ENCODE data around the gene CDO1.

The CDO1 gene

DNA sequence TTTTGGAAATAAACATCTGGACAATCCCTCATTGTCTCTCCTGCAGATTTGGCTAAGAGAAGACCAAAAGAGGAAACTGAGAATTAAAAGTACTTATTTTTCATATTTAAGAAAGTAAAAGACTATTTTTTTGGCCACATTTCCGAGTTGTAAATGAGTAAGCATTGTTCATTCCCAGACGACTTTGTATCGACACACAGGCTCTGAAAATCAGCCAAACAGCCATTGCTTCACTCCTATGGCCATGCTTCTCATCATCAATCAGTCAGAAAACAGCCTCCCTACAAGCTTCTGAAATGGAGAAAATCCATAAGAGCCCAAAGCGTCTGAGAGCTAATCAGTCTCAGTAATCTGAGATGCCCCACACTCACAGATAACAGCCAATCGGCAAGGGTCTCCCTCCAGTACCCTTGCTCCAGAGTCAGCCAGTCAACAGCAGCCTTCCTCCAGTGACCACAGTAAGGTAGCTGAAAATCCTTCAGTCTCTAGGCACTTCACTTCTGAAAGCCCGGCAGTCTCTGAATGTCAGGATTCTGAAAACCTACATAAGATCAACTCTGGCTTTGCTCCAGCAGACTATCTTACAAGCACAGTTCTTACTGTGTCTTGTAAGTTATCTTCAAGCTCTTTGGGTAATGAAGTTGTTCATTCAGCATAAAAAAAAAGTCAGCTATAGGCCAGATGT is 30.9 kb downstream of the CDO1 start:
- no peak for DNase-seq (ENCODE audit: low read depth)

DNA sequence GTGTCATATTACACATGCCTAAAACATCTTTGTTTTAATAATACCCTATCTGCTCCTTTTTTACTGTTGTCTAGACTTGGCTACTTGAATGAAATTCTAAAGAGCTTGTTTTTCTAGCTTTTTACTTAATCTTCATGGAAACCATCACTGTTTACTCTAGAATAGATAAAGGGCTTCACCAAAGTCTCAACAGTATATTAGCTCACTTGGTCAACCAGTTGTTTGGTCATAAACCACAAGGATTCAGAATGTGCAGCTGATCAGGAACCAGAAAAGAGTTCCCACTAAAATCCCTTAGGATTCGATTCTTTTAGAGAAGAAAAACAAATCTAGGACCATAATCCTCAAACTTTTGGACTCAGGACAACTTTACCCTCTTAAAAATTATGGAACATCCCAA is 38.0 kb downstream of the CDO1 start:
- no peak for DNase-seq (ENCODE audit: low read depth)

- no peak for DNase-seq (ENCODE audit: low read depth)
Measured at GRCh38 chr5:115776989-115777388, 39.5 kb downstream of the CDO1 start.

GRCh38 chr5:115775999-115776398 is 40.5 kb downstream of the CDO1 start:
- no peak for DNase-seq (ENCODE audit: low read depth)

GRCh38 chr5:115774684-115775083 is 41.8 kb downstream of the CDO1 start:
- DNase-seq (ENCODE audit: low read depth), result no peak

GRCh38 chr5:115772731-115773475 is 43.6 kb downstream of the CDO1 start:
- no peak for DNase-seq (ENCODE audit: low read depth)

DNA sequence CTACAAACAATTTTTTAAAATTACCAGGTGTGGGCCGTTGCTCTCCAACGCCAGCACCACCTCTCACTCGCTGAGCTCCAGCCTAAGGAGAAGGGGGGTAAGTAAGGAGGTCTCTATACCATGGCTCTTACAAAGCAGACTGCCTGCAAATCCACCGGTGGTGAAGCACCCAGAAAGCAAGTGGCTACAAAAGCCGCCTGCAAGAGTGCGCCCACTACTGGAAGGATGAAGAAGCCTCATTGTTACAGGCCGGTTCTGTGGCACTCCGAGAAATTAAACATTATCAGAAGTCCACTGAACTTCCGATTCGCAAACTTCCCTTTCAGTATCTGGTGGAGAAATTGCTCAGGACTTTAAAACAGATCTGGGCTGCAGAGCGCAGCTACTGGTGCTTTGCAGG is 46.0 kb downstream of the CDO1 start:
- no peak for DNase-seq (ENCODE audit: low read depth)

DNA sequence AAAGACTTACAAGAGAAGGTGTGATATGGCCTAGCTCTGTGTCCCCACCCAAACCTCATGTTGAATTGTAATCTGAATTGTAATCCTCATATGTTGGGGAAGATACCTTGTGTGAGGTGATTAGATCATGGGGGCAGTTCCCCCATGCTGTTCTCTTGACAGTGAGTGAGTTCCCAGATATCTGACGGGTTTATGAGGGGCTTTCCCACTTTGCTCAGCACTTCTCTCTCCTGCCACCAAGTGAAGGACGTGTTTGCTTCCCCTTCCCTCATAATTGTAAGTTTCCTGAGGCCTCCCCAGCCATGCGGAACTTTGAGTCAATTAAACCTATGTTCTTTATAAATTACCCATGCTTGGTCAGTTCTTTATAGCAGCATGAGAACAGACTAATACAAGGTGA is 49.0 kb downstream of the CDO1 start:
- no peak for DNase-seq (ENCODE audit: low read depth)

DNA sequence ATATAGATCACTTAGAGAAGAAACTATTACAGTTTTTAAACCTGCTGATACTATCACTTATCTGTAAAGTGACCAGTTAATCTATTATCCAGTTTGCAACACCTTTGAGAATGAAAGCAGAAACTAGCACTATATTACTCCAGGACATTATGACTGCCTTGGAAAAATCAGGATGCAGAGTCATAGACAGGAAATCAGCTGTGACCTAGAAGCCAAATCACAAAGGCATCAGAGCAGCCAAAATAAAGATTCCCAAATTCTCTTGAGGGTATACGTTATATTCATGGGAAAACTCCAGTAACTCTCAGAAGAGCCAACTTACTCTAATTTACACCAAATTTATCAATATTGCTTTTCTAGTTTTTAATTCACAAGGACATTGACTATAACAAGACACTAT is 49.9 kb downstream of the CDO1 start:
- DNase-seq (ENCODE audit: low read depth), result no peak

GRCh38 chr5:115758356-115758755 is 58.1 kb downstream of the CDO1 start:
- no peak for DNase-seq (ENCODE audit: low read depth)

DNA sequence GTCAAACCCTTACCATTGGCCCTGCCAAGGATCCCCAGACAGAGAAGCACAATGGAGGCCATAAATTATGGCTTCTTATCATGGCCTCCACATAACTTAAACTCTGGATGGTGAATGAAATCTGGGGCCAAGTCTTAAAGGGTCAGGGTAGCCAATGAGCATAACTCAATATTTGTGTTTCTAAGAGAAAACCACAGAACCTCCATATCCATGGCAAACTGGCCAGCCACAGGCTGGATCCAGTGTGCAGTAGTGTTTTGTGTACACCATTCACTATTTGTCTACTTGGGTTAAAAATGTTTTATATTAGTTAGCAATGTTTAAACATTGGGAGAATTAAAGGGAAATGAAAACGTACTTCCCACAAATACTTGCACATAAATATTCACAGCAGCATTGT is 60.8 kb downstream of the CDO1 start:
- DNase-seq (ENCODE audit: low read depth), result no peak
